ENCODE results near the gene ZGPAT.

Gene ZGPAT

GRCh38 chr20:63686094-63686491 lies 21.7 kb upstream of the ZGPAT start:
- peaks cover 5% of the 10 kb centered on the region; the same call in 1 of the 2 replicates for H3K36me3 ChIP-seq (ENCODE audit: control insufficient read depth, low read length)
- TF ChIP-seq CTCF (IDR thresholded peaks at IDR 0.05; ENCODE audit: low read depth, low read length, poor library complexity, severe bottlenecking), result no peak
- TF ChIP-seq EZH2phosphoT487 (IDR thresholded peaks at IDR 0.05; ENCODE audit: borderline replicate concordance, low read length), result no peak
- H4K20me1 ChIP-seq (ENCODE audit: control insufficient read depth, insufficient read depth, low read depth, low read length), result no peaks in the 10 kb centered on the region
- H3K4me2 ChIP-seq (ENCODE audit: low read length), result no peak overlapping the region
- H3K4me3 ChIP-seq (ENCODE audit: low read length), result no peak overlapping the region
- no peaks in the 10 kb centered on the region for H3F3A ChIP-seq (ENCODE audit: control insufficient read depth, insufficient read depth)
- no peak overlapping the region for H3K27ac ChIP-seq (ENCODE audit: low read depth, low read length)
- no peaks in the 10 kb centered on the region for H3K27me3 ChIP-seq (ENCODE audit: control insufficient read depth, low read length)
- H3K9me2 ChIP-seq (replicated peaks; ENCODE audit: control insufficient read depth, low read length), result no peaks in the 10 kb centered on the region
- no peaks in the 10 kb centered on the region for H3K79me2 ChIP-seq (ENCODE audit: control insufficient read depth, low read length)
- no peaks in the 10 kb centered on the region for H3K4me1 ChIP-seq (ENCODE audit: control insufficient read depth, low read length)
- no peaks in the 10 kb centered on the region for H3K9me3 ChIP-seq (ENCODE audit: control insufficient read depth, insufficient read depth, low read length)

- Histone ChIP-seq H3K27ac (ENCODE audit: low read depth, low read length) (no peak overlapping the region), H3K27me3 (ENCODE audit: control insufficient read depth, low read length) (no peaks in the 10 kb centered on the region), H4K20me1 (ENCODE audit: control insufficient read depth, insufficient read depth, low read depth, low read length) (no peaks in the 10 kb centered on the region), H3K4me2 (ENCODE audit: low read length) (no peak overlapping the region), H3K36me3 (ENCODE audit: control insufficient read depth, low read length) (peaks cover 6% of the 10 kb centered on the region; the same call in 1 of the 2 replicates), H3K9me2 (replicated peaks; ENCODE audit: control insufficient read depth, low read length) (no peaks in the 10 kb centered on the region), H3K79me2 (ENCODE audit: control insufficient read depth, low read length) (no peaks in the 10 kb centered on the region), H3F3A (ENCODE audit: control insufficient read depth, insufficient read depth) (no peaks in the 10 kb centered on the region), H3K9me3 (ENCODE audit: control insufficient read depth, insufficient read depth, low read length) (no peaks in the 10 kb centered on the region), H3K4me3 (ENCODE audit: low read length) (no peak overlapping the region), H3K4me1 (ENCODE audit: control insufficient read depth, low read length) (no peaks in the 10 kb centered on the region)
- no peak for TF ChIP-seq CTCF (IDR thresholded peaks at IDR 0.05; ENCODE audit: low read depth, low read length, poor library complexity, severe bottlenecking)
- TF ChIP-seq EZH2phosphoT487 (IDR thresholded peaks at IDR 0.05; ENCODE audit: borderline replicate concordance, low read length), result no peak
Observed at GRCh38 chr20:63686492-63687321, 21.1 kb upstream of the ZGPAT start.

GRCh38 chr20:63687419-63688178 lies 20.2 kb upstream of the ZGPAT start:
- peaks cover 5% of the 10 kb centered on the region; the same call in 1 of the 2 replicates for H3K36me3 ChIP-seq (ENCODE audit: control insufficient read depth, low read length)
- no peak overlapping the region for H3K4me3 ChIP-seq (ENCODE audit: low read length)
- no peaks in the 10 kb centered on the region for H3K9me3 ChIP-seq (ENCODE audit: control insufficient read depth, insufficient read depth, low read length)
- no peaks in the 10 kb centered on the region for H3K79me2 ChIP-seq (ENCODE audit: control insufficient read depth, low read length)
- H3K27ac ChIP-seq (ENCODE audit: low read depth, low read length), result no peak overlapping the region
- H4K20me1 ChIP-seq (ENCODE audit: control insufficient read depth, insufficient read depth, low read depth, low read length), result no peaks in the 10 kb centered on the region
- H3K27me3 ChIP-seq (ENCODE audit: control insufficient read depth, low read length), result no peaks in the 10 kb centered on the region
- no peak for TF ChIP-seq EZH2phosphoT487 (IDR thresholded peaks at IDR 0.05; ENCODE audit: borderline replicate concordance, low read length)
- no peak for TF ChIP-seq CTCF (IDR thresholded peaks at IDR 0.05; ENCODE audit: low read depth, low read length, poor library complexity, severe bottlenecking)
- H3F3A ChIP-seq (ENCODE audit: control insufficient read depth, insufficient read depth), result no peaks in the 10 kb centered on the region
- H3K9me2 ChIP-seq (replicated peaks; ENCODE audit: control insufficient read depth, low read length), result no peaks in the 10 kb centered on the region
- no peaks in the 10 kb centered on the region for H3K4me1 ChIP-seq (ENCODE audit: control insufficient read depth, low read length)
- H3K4me2 ChIP-seq (ENCODE audit: low read length), result no peak overlapping the region

Measured in DOHH2 (cell line).